ENCODE measurements around the gene DUSP5. TPM values are rescaled to one million over a fixed set of nuclear protein-coding genes. Genes with fewer than 3 reads are reported as not detected.

The DUSP5 gene
- total and polyA plus RNA-seq, 2 of the 4 experiments (the other 2 are of a cell fraction) = 42.1 to 48.1 TPM

DNA sequence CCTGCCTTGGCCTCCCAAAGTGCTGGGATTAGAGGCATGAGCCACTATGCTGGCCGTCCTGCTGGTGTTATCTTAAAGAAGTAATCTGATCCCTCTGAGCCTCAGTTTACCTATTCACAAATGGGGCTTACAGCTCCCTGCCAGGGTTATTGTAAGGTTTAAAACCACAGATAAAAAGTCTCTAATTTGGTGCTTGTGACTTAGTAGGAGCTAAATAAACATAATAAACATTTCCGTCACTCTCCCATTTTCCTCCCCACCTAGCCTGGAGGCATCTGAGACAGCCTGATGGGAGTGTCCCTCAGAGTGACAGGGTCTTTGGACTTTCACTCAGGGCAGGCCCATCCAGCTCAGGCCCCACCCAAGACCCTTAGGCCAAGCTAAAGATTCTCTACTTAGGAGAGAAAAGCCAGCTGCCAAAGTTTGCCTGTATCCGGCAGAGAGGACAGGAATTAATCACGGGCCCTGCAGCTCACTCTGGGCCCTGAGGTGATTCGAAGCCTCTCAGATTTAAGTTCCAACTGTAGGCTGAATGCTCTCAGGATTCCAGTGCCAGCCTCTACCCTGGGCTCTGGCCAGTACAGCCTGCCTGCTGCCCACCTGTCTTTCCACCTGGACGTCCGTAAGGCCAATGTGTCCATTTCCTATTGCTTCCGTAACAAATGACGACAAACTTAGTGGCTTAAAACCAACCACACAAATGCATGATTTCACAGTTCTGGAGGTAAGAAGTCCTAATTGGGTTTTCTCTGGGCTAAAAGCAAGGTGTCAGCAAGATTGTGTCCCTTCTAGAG is 21.8 kb upstream of the DUSP5 start:
- H3K27me3 ChIP-seq (ENCODE audit: control insufficient read depth, insufficient read depth, low read length) = no peaks in the 10 kb centered on the region
- no peak overlapping the region for H4K5ac ChIP-seq (ENCODE audit: low read depth, low read length)
- no peak overlapping the region for H3K23ac ChIP-seq (ENCODE audit: low read depth, low read length)
- H3K9me1 ChIP-seq (ENCODE audit: insufficient read depth, low read length) = peaks cover 7% of the 10 kb centered on the region
- H4K91ac ChIP-seq (ENCODE audit: insufficient read depth, low read depth, low read length) = no peak overlapping the region
- H2AK9ac ChIP-seq (replicated peaks; ENCODE audit: low read depth, low read length, poor library complexity) = no peak overlapping the region
- ATAC-seq (ENCODE audit: low read depth) (no peak), DNase-seq (no peak)
- no peak overlapping the region for H3K9ac ChIP-seq (ENCODE audit: low read depth, low read length)
- TF ChIP-seq ELK1 (IDR thresholded peaks at IDR 0.05; ENCODE audit: borderline replicate concordance, low read depth, low read length) = no peak
- no peak for TF ChIP-seq RAD21 (IDR thresholded peaks at IDR 0.05; ENCODE audit: low read length)
- dilution Hi-C loops (cut with HindIII; ENCODE audit: low sequenced_read_pairs, unreplicated experiment) = no loop called here
- no peaks in the 10 kb centered on the region for H3K79me1 ChIP-seq (ENCODE audit: low read depth in 1 of 2, low read length in 2 of 2)
- no peaks in the 10 kb centered on the region for H4K20me1 ChIP-seq (ENCODE audit: insufficient read depth, low read length)
- no peak overlapping the region for H2BK5ac ChIP-seq (ENCODE audit: low read depth, low read length, poor library complexity, severe bottlenecking)
- H3K4me1 ChIP-seq (ENCODE audit: control insufficient read depth, insufficient read depth, low read length) = peaks cover 3% of the 10 kb centered on the region
- POLR2A ChIA-PET (ENCODE audit: unreplicated experiment) = no interaction called here
- no peak overlapping the region for H2BK120ac ChIP-seq (ENCODE audit: low read depth, low read length)
- H3K4ac ChIP-seq (ENCODE audit: low read depth, low read length) = no peak overlapping the region
- no peak overlapping the region for H2BK20ac ChIP-seq (ENCODE audit: low read depth, low read length)
- 87% methylated on average over 3 of the region's 9 CpGs; no CpG with 5 or more reads in 1 of the 2 experiments for WGBS, 2 experiments (ENCODE audit: extremely low coverage in 2 of 2, insufficient read length in 1 of 2)
- no peak overlapping the region for H3K4me2 ChIP-seq (ENCODE audit: low read depth, low read length)
- H3K56ac ChIP-seq (ENCODE audit: extremely low read depth, insufficient read depth, low read length) = no peak overlapping the region
- no TSS peak for BruUV-seq (replicated peaks)
- no peak overlapping the region for H2AK5ac ChIP-seq (ENCODE audit: low read depth, low read length)
- intact Hi-C loops (cut with micrococcal nuclease) = no loop called here
- in situ Hi-C loops (cut with MboI; ENCODE audit: low sequenced_read_pairs) = no loop called here
- H3K27ac ChIP-seq (ENCODE audit: insufficient read depth, low read length) = no peak overlapping the region
- H4K8ac ChIP-seq (ENCODE audit: low read depth in 2 of 2, low read length in 2 of 2) = no peak overlapping the region
- no peak overlapping the region for H2AFZ ChIP-seq (replicated peaks; ENCODE audit: low read length, poor library complexity)
- no peak overlapping the region for H2BK15ac ChIP-seq (ENCODE audit: low read depth, low read length)
- H3K4me3 ChIP-seq (ENCODE audit: insufficient read depth, low read depth, low read length) = no peak overlapping the region
- H3K9me3 ChIP-seq (ENCODE audit: control insufficient read depth, insufficient read depth, low read length) = no peaks in the 10 kb centered on the region
- no peaks in the 10 kb centered on the region; the same call in 1 of the 2 replicates for H3K36me3 ChIP-seq (ENCODE audit: control insufficient read depth, insufficient read depth, low read length)
- no peak overlapping the region for H3K14ac ChIP-seq (replicated peaks; ENCODE audit: low read depth, low read length)
- CTCF ChIA-PET = no interaction called here
- H3K18ac ChIP-seq (ENCODE audit: low read depth, low read length) = no peak overlapping the region
